ENCODE measurements around the gene DNM3.

- TF ChIP-seq CTCF (IDR thresholded peaks at IDR 0.05; ENCODE audit: insufficient read depth, low read depth, low read length) (no peak), EZH2 (IDR thresholded peaks at IDR 0.05; ENCODE audit: insufficient read depth, low read length) (no peak)
These were observed 510.0 kb downstream of the DNM3 start for GRCh38 chr1:172351346-172351745.
